Ectodermal cell (in vitro differentiated cells): Measurements from ENCODE around the gene RNF112.

Source experiments
- H3K27ac ChIP-seq: 2 replicates; pipeline ENCODE4 v1.7.0; 2013; ENCODE audit warnings: mild to moderate bottlenecking, low read depth, low read length; ENCODE audit not compliant: insufficient read depth, poor library complexity, severe bottlenecking
- H3K27me3 ChIP-seq: 2 replicates; pipeline ENCODE4 v1.7.0; 2013; ENCODE audit warnings: mild to moderate bottlenecking, low read length; ENCODE audit not compliant: insufficient read depth, control insufficient read depth, poor library complexity, severe bottlenecking
- H3K36me3 ChIP-seq: one replicate; pipeline ENCODE4 v1.7.0; 2013; ENCODE audit warnings: low read length; ENCODE audit not compliant: control insufficient read depth, insufficient read depth
- H3K4me1 ChIP-seq: one replicate; pipeline ENCODE4 v1.7.0; 2013; ENCODE audit warnings: low read length; ENCODE audit not compliant: control insufficient read depth, insufficient read depth
- H3K4me3 ChIP-seq: 2 replicates; pipeline ENCODE4 v1.7.0; 2013; ENCODE audit warnings: low read depth, low read length, control low read depth; ENCODE audit not compliant: insufficient read depth
- H3K9me3 ChIP-seq: 2 replicates; pipeline ENCODE4 v1.7.0; 2013; ENCODE audit warnings: mild to moderate bottlenecking, low read length, moderate library complexity; ENCODE audit not compliant: control insufficient read depth
- WGBS, 2 experiments: methylation state at CpG; one replicate each; pipeline ENCODE4 v1.1.7; 2013; ENCODE audit warnings: missing lambda C conversion rate in 2 of 2; 5-methylcytosine and 5-hydroxymethylcytosine counted together

RNF112 gene

DNA sequence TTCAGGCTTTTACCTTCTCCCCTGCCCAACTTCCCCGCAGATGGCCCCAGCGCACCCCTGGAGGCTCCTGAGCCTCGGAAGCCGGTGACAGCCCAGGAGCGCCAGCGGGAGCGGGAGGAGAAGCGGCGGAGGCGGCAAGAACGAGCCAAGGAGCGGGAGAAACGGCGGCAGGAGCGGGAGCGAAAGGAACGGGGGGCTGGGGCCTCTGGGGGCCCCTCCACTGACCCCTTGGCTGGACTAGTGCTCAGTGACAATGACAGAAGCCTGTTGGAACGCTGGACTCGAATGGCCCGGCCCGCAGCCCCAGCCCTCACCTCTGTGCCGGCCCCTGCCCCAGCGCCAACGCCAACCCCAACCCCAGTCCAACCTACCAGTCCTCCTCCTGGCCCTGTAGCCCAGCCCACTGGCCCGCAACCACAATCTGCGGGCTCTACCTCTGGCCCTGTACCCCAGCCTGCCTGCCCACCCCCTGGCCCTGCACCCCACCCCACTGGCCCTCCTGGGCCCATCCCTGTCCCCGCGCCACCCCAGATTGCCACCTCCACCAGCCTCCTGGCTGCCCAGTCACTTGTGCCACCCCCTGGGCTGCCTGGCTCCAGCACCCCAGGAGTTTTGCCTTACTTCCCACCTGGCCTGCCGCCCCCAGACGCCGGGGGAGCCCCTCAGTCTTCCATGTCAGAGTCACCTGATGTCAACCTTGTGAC lies 29.1 kb upstream of the RNF112 start:
- Histone ChIP-seq H3K4me1 (peaks cover 23% of the 10 kb centered on the region), H3K9me3 (no peaks in the 10 kb centered on the region), H3K27ac (no peak overlapping the region), H3K27me3 (no peaks in the 10 kb centered on the region), H3K36me3 (peaks cover 43% of the 10 kb centered on the region), H3K4me3 (no peak overlapping the region)
- 95% methylated on average over 31 of the region's 31 CpGs for WGBS, 2 experiments

DNA sequence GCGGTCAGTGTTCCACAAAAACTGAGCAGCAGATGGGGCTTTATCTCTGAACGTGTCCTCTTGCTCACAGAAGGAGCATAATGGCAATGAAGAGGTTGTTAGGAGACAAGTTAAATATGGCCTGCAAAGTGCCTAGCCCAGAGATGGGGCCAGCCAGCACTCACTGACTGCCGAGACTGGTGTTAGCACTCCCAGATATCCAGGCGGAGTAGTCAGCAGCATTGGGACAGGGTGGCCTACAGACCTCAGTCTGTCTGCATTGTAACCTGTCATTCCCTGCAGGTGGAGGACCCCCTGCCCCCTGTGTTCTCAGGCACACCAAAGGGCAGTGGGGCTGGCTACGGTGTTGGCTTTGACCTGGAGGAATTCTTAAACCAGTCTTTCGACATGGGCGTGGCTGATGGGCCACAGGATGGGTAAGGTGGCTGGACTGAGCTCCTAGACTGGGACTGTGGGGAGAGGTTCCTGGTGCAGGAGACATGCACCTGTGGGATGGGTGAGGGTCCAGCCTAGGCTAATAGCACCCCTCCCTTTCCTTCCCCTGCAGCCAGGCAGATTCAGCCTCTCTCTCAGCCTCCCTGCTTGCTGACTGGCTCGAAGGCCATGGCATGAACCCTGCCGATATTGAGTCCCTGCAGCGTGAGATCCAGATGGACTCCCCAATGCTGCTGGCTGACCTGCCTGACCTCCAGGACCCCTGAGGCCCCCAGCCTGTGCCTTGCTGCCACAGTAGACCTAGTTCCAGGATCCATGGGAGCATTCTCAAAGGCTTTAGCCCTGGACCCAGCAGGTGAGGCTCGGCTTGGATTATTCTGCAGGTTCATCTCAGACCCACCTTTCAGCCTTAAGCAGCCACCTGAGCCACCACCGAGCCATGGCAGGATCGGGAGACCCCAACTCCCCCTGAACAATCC lies 28.2 kb upstream of the RNF112 start:
- Histone ChIP-seq H3K36me3 (peaks cover 43% of the 10 kb centered on the region), H3K27me3 (no peaks in the 10 kb centered on the region), H3K4me3 (no peak overlapping the region), H3K27ac (no peak overlapping the region), H3K4me1 (peaks cover 30% of the 10 kb centered on the region), H3K9me3 (no peaks in the 10 kb centered on the region)
- 95 to 96% methylated on average over 12 to 13 of the region's 13 CpGs for WGBS, 2 experiments

DNA sequence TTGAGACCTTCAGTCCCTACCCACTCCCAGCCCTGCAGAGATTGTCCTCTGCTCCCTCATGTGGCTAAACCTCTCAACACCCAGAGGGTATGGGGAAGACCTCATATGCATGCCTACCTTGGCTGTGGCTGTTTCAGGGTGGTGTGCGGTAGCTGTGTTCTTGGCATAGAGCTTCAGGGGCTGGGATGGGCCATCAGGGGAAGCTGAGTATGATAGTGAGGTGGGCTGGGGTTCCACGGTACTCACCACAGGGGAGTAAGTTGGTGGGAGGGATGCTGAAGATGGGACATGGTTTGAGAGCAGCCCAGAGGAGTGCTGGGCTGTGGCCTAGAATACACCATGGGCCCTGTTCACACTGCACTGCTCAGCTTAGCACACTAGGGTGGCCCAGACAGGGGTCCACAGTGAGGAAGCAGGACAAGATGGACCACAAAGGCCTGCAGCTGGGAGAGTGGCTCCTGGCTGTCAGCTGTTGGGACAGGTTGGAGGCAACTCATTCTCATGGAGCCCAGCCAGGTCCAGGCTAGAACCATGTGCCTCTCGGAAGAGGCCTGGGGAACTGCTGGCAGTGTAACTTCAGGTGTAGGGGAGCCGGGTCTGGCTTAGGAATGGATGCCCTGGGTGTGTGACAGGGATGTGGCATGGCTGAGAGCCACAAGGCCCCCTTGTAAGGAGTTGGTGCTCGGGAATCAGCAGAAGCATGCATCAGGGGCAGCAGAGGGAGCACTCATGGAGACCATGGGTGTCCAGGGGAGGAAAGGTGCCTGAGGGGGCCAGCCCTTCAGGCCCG lies 27.2 kb upstream of the RNF112 start:
- 93 to 95% methylated on average over 6 of the region's 6 CpGs for WGBS, 2 experiments
- Histone ChIP-seq H3K4me3 (no peak overlapping the region), H3K27ac (no peak overlapping the region), H3K36me3 (peaks cover 43% of the 10 kb centered on the region), H3K27me3 (no peaks in the 10 kb centered on the region), H3K4me1 (peaks cover 34% of the 10 kb centered on the region), H3K9me3 (no peaks in the 10 kb centered on the region)

DNA sequence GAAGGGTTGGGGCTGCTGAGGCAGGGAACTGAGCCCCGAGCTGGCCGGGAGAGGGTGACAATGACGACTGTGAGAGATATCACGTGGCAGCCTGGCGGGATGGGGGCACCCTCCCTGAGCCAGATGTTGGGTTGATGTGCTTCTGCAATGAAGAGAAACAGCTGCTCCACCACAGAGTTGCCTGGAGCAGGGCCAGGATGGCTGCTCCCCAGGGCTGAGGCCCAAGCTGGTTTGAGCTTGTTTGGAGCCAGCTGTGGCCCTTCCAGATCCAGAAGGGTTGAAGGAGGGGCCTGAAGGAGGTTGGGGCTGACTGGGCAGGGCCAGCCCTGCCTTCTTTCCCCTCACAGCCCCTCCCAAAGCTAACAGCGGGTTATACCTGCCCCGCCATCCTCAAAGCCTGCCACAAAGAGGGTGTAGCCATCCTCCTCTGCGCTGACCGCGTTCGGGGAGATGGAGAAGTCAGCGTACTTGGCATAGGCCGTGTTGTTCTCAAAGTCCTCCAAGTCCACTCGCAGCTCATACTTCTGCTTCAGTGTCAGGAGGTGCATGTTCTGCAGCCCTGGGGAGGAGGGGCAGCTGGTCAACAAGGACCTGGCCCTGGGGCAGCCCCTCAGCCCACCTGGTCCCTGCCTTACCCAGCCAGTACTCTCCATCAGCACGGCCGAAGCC lies 26.2 kb upstream of the RNF112 start:
- Histone ChIP-seq H3K27me3 (no peaks in the 10 kb centered on the region), H3K27ac (no peak overlapping the region), H3K36me3 (peaks cover 40% of the 10 kb centered on the region), H3K4me3 (no peak overlapping the region), H3K9me3 (no peaks in the 10 kb centered on the region), H3K4me1 (peaks cover 28% of the 10 kb centered on the region)
- 93 to 94% methylated on average over 16 of the region's 16 CpGs for WGBS, 2 experiments

DNA sequence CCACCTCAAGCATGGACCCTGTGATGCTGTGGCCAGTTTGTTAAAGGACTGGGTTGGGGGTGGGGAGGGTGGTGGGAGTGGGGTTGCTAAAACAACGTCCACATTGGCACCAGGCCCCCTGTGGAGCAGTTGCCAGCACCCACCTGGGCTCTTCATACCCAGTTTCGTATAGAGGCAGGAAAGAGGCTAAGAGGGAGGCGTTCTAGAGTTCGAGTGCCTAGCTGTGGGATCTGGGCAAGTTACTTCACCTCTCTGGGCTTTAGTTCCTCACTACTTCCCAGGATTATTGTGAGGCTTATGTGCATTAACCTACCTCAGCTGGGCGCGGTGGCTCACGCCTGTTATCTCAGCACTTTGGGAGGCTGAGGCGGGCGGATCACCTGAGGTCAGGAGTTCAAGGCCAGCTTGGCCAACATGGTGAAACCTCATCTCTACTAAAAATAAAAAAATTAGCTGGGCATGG lies 25.5 kb upstream of the RNF112 start:
- Histone ChIP-seq H3K36me3 (peaks cover 34% of the 10 kb centered on the region), H3K27me3 (no peaks in the 10 kb centered on the region), H3K9me3 (no peaks in the 10 kb centered on the region), H3K4me1 (peaks cover 28% of the 10 kb centered on the region), H3K4me3 (no peak overlapping the region), H3K27ac (no peak overlapping the region)
- WGBS, 2 experiments, result 90 to 95% methylated on average over 9 of the region's 9 CpGs

DNA sequence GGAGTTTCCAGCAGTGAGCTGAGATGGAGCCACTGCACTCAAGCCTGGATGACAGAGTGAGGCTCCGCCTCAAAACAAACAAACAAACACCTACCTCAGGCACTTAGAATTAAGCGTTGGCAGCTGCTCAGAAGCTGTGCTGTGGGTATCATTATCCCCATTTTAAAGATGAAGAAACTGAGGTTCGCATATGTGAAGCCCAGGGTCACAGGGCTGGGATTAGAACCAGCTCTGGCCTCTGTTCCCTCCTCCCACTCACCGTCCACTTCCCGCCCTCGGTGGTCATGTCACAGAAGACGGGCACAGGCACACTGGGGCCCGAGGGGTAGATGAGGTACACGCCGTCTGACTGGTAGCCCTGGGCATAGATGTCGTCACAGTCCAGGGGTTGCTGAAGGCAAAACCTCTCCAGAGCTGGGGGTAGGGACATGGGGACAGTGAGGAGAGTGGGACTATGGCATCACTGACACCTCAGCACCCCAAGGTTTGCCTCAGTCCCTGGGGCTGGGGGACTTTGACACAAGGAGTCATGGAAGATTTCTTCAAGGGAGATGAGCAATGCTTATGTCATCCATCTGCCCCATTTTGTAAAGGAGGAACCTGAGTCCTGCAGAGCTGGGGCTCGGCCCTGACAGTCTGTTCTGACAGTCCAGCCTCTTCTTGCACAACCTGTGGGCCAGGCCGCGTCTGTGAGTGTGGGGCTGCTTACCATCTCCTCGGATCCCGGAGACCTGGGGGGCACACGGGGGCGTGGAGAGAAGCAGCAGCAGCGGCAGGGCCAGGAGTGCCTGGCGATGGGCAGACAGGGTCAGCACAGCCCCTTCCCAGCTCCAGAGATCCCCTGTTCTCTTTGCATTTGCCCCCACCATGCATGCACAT lies 24.7 kb upstream of the RNF112 start:
- no peaks in the 10 kb centered on the region for H3K27me3 ChIP-seq
- H3K9me3 ChIP-seq, result no peaks in the 10 kb centered on the region
- no peak overlapping the region for H3K27ac ChIP-seq
- no peak overlapping the region for H3K4me3 ChIP-seq
- 74% methylated on average over 20 of the region's 20 CpGs for WGBS, 2 experiments
- H3K36me3 ChIP-seq, result peaks cover 27% of the 10 kb centered on the region
- peaks cover 29% of the 10 kb centered on the region for H3K4me1 ChIP-seq

DNA sequence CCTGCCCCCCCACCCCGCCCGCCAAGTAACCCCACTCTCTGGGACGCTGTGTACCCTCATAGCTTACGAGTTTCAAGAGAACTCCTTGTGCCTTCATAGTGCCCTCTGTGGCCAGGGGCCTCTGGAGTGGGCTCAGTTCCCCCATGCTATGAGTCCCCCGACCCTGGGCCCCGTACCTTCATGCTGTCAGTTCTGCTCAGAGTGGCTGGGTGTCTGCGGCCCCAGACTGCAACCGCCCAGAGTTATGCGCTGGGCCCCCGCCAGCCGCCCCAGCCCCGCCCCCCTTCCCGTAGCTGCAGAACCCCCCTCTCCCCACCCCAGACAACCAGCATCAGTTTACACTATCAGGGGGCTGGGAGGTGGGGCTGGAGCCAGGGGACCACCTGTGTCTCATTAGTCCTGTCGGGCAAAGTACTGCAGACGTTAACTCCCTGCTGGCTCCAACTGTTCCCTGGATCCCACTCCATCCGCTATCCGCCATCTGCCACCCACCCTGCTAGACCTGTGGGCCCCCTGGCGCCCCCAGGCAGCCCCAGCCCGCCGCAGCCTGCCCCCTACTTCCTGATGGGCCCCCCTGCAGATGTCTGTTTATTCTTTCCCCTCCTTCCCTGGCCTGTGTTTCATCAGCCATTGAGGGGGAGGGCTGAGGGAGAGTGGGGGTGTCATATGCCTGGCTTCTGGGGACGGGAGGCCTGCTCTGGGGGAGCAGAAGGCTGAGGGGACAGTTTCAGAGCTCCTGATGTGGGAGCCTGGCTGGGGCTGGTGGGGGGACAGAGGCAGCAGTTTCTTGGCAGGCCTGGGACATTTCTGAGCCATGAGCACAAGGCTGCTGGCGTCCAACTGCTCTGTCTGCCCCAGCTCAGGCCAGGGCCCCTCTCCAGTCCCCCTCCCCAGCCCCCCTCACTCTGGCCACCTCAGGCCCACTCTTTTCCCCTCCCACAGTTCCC lies 23.8 kb upstream of the RNF112 start, which contains the start of gene MFAP4:
MFAP4 (minus strand) TSS at position 217 of the 947 bp plus-strand sequence; CDS start at position 182, 35 bp downstream.
- Histone ChIP-seq H3K36me3 (peaks cover 19% of the 10 kb centered on the region), H3K27ac (peak within 1 kb of the TSS; percentile 75), H3K4me3 (peak within 1 kb of the TSS; percentile 6), H3K9me3 (no peaks in the 10 kb centered on the region), H3K4me1 (peaks cover 34% of the 10 kb centered on the region), H3K27me3 (no peaks in the 10 kb centered on the region)
- WGBS, 2 experiments, result 11 to 12% methylated on average over 18 to 19 of the region's 22 CpGs

DNA sequence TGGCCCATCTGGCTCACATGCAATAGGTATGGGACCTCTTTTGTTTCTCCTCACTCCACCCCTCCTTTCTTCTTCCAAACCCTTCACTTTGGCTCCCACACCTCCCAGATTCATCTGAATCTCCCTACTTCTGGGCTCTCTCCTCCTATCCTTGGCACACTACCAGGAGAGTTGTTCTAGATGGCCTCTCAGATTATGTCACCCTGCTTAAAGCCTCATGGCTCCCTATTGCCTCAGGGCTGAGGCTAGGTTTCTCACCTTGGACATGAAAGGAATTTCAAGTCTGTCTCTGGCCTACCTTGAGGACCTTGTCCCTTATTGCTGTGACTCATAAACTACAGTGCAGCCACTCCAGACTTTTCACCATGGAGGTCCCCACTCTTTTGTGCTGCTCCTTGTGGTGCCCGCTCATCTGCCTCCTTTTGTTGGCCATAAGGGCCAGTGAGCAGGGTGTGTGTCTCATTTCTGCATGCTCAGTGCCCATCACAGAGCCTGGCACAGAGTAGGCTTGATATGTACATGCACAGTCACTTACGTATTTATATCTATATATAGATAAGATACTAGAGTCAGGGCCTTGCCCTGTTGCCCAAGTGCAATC lies 23.0 kb upstream of the RNF112 start:
- peak overlapping the region; percentile 75 for H3K27ac ChIP-seq

More for the DNA sequence above, 23.0 kb upstream of the RNF112 start:
- peaks cover 34% of the 10 kb centered on the region for H3K4me1 ChIP-seq
- 82 to 94% methylated on average over 2 of the region's 2 CpGs for whole genome bisulfite sequencing, 2 experiments
- peaks cover 11% of the 10 kb centered on the region for H3K36me3 ChIP-seq
- no peaks in the 10 kb centered on the region for H3K9me3 ChIP-seq
- no peaks in the 10 kb centered on the region for H3K27me3 ChIP-seq
- no peak overlapping the region for H3K4me3 ChIP-seq
